Measurements from ENCODE around the gene FGR. TPM values are rescaled to one million over a fixed set of nuclear protein-coding genes. Genes with fewer than 3 reads are reported as not detected.

The FGR gene
- total RNA-seq, 1 experiment from 2014 or later = not detected

DNA sequence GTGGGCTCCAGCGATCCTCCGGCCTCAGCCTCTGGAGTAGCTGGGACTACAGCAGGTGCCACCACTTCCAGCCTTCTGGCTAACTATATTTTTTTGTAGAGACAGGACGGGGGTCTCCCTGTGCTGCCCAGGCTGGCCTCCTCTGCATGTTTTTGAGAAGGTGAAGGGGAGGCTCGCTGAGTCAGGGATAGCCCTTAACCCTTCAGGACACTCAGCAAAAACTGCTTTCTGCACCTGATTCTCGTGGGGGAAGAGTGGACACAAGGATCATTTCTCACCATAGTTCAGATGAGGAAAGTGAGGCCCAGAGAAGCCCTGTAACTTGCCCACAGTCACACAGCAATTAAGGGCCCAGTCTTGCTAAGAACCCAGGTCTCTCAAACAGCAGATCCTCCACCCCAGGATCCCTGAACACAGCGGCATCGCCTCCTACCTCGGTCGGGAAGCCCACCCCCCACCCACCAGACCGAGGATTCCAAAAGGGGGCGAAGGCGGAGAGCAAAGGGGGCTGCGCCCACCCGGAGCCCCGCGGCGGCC lies 1.3 kb downstream of the FGR start:
- intact Hi-C loops (cut with micrococcal nuclease; ENCODE audit: unreplicated experiment) = no loop called here
- POLR2A ChIA-PET (ENCODE audit: unreplicated experiment) = no interaction called here

DNA sequence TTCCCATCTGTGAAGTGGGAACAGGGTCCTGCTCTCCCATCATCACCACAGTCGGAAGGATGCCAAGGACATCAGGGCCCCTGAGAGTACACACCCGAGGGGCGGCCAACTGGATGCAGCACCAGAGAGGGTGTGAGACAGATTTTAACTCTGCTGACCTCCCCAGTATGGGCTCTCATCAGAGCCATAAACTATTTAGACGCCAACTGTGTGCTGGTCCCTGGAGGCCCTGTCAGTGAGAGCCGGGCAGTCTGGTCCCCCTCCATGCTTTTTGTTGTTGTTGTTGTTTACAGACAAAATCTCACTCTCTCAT lies 1.7 kb downstream of the FGR start:
- H3K79me2 ChIP-seq (ENCODE audit: low read depth) = no peaks in the 10 kb centered on the region
- POLR2A ChIA-PET (ENCODE audit: unreplicated experiment) = no interaction called here
- no peak overlapping the region for H2AFZ ChIP-seq
- CTCF ChIA-PET = no interaction called here
- H3K36me3 ChIP-seq (ENCODE audit: low read depth) = no peaks in the 10 kb centered on the region
- no peaks in the 10 kb centered on the region for H3F3A ChIP-seq (ENCODE audit: insufficient read depth, low read depth)
- peaks cover 19% of the 10 kb centered on the region for H3K27me3 ChIP-seq (ENCODE audit: insufficient read depth, low read depth)
- H3K9me2 ChIP-seq (ENCODE audit: insufficient read depth) = no peaks in the 10 kb centered on the region
- no peaks in the 10 kb centered on the region for H4K20me1 ChIP-seq (ENCODE audit: insufficient read depth)
- TF ChIP-seq, protein P1, sequence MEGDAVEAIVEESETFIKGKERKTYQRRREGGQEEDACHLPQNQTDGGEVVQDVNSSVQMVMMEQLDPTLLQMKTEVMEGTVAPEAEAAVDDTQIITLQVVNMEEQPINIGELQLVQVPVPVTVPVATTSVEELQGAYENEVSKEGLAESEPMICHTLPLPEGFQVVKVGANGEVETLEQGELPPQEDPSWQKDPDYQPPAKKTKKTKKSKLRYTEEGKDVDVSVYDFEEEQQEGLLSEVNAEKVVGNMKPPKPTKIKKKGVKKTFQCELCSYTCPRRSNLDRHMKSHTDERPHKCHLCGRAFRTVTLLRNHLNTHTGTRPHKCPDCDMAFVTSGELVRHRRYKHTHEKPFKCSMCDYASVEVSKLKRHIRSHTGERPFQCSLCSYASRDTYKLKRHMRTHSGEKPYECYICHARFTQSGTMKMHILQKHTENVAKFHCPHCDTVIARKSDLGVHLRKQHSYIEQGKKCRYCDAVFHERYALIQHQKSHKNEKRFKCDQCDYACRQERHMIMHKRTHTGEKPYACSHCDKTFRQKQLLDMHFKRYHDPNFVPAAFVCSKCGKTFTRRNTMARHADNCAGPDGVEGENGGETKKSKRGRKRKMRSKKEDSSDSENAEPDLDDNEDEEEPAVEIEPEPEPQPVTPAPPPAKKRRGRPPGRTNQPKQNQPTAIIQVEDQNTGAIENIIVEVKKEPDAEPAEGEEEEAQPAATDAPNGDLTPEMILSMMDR (conservative IDR thresholded peaks at IDR 0.05) = no peak
- no peak for TF ChIP-seq EZH2 (IDR thresholded peaks at IDR 0.05; ENCODE audit: low read depth)
- H3K4me3 ChIP-seq = no peak overlapping the region
- no peaks in the 10 kb centered on the region for H3K9me3 ChIP-seq (ENCODE audit: insufficient read depth, low read depth)
- intact Hi-C loops (cut with micrococcal nuclease; ENCODE audit: unreplicated experiment) = no loop called here
- BruUV-seq (replicated peaks) = no TSS peak
- no peak for DNase-seq
- H3K27ac ChIP-seq = no peak overlapping the region
- H3K4me1 ChIP-seq (replicated peaks; ENCODE audit: insufficient read depth) = no peaks in the 10 kb centered on the region
- no peak overlapping the region for H3K4me2 ChIP-seq

More for the DNA sequence above, 1.3 kb downstream of the FGR start:
- Histone ChIP-seq H3K27ac (no peak overlapping the region), H2AFZ (no peak overlapping the region), H3F3A (ENCODE audit: insufficient read depth, low read depth) (no peaks in the 10 kb centered on the region), H3K4me1 (replicated peaks; ENCODE audit: insufficient read depth) (no peaks in the 10 kb centered on the region), H3K4me3 (no peak overlapping the region), H3K4me2 (no peak overlapping the region), H4K20me1 (ENCODE audit: insufficient read depth) (no peaks in the 10 kb centered on the region), H3K36me3 (ENCODE audit: low read depth) (no peaks in the 10 kb centered on the region), H3K9me3 (ENCODE audit: insufficient read depth, low read depth) (no peaks in the 10 kb centered on the region), H3K27me3 (ENCODE audit: insufficient read depth, low read depth) (peaks cover 19% of the 10 kb centered on the region), H3K9me2 (ENCODE audit: insufficient read depth) (no peaks in the 10 kb centered on the region), H3K79me2 (ENCODE audit: low read depth) (no peaks in the 10 kb centered on the region)
- CTCF ChIA-PET = no interaction called here
- no peak for TF ChIP-seq EZH2 (IDR thresholded peaks at IDR 0.05; ENCODE audit: low read depth)
- TF ChIP-seq, protein P1 (conservative IDR thresholded peaks at IDR 0.05) = no peak
- DNase-seq = no peak
- no TSS peak for BruUV-seq (replicated peaks)

DNA sequence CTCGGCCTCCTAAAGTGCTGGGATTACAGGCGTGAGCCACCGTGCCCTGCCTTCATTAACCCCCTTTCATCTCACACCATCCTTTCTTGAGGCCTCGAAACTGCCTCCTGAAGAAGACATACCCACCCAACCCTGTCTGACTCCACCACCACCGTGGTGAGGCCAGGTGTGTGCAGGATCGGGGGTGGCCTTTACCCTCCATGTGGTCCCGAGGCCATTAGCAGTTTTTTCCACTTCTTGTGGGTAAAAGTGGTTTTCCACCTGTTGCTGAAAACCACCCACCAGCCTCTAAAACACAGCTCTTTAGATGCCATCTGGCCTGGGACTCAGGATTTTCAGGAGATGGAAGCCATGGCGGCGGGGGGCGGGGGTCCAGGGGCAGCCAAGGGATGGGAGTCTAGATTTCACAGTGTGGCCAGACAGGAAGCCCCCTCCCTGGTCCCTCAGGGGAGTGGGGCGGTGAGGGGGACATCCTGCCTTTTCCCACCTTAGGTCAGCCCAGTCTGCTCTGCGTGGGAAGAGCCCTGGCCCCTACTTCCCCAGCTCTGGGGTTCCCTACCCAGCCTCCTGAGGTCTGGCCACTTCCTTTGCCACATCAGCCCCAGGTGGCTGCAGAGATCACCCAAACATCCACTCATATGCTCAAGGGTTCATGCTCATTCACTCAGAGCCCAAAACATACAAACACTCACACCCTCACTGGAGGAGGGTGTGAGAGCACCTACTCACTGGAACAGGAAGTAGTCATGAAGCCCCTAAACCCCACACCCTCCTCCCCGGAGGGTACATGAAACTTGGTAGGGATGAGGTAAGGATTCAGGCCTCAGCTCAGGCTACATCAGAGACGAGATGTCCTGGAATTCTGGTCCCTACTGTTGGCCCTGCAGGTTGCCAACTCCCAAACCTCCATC lies 2.3 kb downstream of the FGR start:
- Histone ChIP-seq H3K4me2 (no peak overlapping the region), H3K4me3 (no peak overlapping the region), H3K36me3 (ENCODE audit: low read depth) (no peaks in the 10 kb centered on the region), H3K27ac (no peak overlapping the region), H3K79me2 (ENCODE audit: low read depth) (no peaks in the 10 kb centered on the region), H3K9me2 (ENCODE audit: insufficient read depth) (no peaks in the 10 kb centered on the region), H4K20me1 (ENCODE audit: insufficient read depth) (no peaks in the 10 kb centered on the region), H2AFZ (no peak overlapping the region), H3K27me3 (ENCODE audit: insufficient read depth, low read depth) (peaks cover 19% of the 10 kb centered on the region), H3F3A (ENCODE audit: insufficient read depth, low read depth) (no peaks in the 10 kb centered on the region), H3K4me1 (replicated peaks; ENCODE audit: insufficient read depth) (no peaks in the 10 kb centered on the region), H3K9me3 (ENCODE audit: insufficient read depth, low read depth) (no peaks in the 10 kb centered on the region)
- no peak for DNase-seq
- TF ChIP-seq, protein P1 (conservative IDR thresholded peaks at IDR 0.05) = no peak
- TF ChIP-seq EZH2 (IDR thresholded peaks at IDR 0.05; ENCODE audit: low read depth) = no peak
- BruUV-seq (replicated peaks) = no TSS peak
- ChIA-PET POLR2A (ENCODE audit: unreplicated experiment) (no interaction called here), CTCF (interaction anchor here (0.7 kb wide), 1 partner anchor 224 kb away, joined by 12 read pairs; no protein-coding TSS in a partner anchor)
- intact Hi-C loops (cut with micrococcal nuclease; ENCODE audit: unreplicated experiment) = no loop called here

Measured in PC-9 (cell line).